ENCODE data around the gene NANP.
"Not testable (repeated sequence)": the region's sequence is repeated elsewhere in the genome, so short reads cannot be mapped to it uniquely, and the experiment has no call there.

Gene NANP, protein sequence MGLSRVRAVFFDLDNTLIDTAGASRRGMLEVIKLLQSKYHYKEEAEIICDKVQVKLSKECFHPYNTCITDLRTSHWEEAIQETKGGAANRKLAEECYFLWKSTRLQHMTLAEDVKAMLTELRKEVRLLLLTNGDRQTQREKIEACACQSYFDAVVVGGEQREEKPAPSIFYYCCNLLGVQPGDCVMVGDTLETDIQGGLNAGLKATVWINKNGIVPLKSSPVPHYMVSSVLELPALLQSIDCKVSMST

DNA sequence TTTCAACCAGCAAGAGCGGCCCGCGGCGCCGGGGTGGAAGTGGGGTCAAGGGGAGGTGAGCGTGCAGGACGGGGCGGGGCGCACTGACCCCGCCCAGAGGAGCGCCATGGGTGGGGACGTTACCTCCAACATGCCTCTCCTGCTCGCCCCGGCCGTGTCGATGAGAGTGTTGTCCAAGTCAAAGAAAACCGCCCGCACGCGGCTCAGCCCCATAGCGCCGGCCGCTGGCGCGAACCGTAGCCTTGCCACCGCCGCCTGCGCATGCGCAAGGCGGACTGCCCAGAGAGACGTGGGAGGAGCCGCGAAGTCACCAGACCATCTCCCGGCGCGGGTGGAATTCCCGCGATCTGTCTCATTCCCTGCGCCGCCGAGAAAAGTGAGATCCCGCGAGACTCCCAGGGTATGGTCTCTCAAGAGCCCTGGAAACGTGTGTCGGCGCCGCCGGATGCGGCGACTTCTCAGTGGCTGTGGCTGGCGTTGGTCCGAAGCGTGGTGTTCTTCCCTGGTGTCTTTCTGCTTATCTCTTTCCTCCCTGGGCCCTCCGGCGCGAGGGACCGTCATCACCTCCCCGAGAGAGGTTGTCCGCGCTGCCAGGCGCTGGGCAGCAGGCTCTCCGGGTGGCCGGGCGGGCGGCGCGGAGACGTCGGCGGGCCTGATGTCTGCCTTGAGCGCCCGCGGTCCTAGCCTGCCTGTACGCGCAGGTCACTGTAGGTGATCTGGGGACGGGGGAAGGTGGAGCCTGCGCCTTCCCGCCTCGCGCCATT is at the start of gene NANP:
NANP (minus strand) TSS at position 279 of the 764 bp plus-strand sequence; CDS start at position 213, 66 bp downstream.
- Histone ChIP-seq H3K27me3 (ENCODE audit: insufficient read depth, low read length) (no peaks in the 10 kb centered on the region), H2AFZ (ENCODE audit: low read length, unreplicated experiment) (peak within 1 kb of the TSS; percentile 95), H3K4me3 (ENCODE audit: low read depth, low read length) (peak within 1 kb of the TSS; percentile 100), H3K27ac (ENCODE audit: low read depth, low read length) (peak within 1 kb of the TSS; percentile 95), H3K36me3 (ENCODE audit: insufficient read depth, low read length) (no peaks in the 10 kb centered on the region), H3K4me1 (ENCODE audit: control insufficient read depth, insufficient read depth, low read length, unreplicated experiment) (peaks cover 15% of the 10 kb centered on the region), H3K79me2 (ENCODE audit: control insufficient read depth, insufficient read depth, low read length, unreplicated experiment) (peaks cover 69% of the 10 kb centered on the region)

DNA sequence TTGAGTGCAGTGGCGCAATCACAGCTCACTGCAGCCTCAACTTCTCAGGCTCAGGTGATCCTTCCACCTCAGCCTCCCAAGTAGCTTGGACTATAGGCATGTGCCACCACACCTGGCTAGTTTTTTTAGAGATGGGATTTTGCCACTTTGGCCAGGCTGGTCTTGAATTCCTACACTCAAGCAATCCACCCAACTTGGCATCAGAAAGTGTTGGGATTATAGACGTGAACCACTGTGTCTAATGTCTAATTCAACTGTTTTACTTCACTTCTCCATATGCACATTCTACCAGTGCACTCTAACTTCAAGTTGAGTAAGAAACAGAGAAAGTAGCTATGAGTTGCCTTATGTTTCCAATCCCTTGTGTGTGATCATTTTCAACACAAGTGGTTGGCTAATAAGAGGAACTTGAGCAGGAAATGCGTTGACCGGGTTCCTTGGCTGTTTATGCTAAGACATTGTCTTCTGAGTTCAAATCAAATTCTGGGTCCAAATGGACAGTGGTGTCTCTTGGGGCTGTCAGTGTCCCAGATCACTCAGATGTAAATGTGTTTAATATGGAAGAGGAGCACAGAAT is 48.9 kb upstream of the NANP start:
- H2AFZ ChIP-seq (ENCODE audit: low read length, unreplicated experiment), result no peak overlapping the region
- H3K4me1 ChIP-seq (ENCODE audit: control insufficient read depth, insufficient read depth, low read length, unreplicated experiment), result peaks cover 21% of the 10 kb centered on the region
- H3K27ac ChIP-seq (ENCODE audit: low read depth, low read length), result no peak overlapping the region
- peaks cover 25% of the 10 kb centered on the region for H3K36me3 ChIP-seq (ENCODE audit: insufficient read depth, low read length)
- no peak overlapping the region for H3K4me3 ChIP-seq (ENCODE audit: low read depth, low read length)
- no peaks in the 10 kb centered on the region for H3K79me2 ChIP-seq (ENCODE audit: control insufficient read depth, insufficient read depth, low read length, unreplicated experiment)
- H3K27me3 ChIP-seq (ENCODE audit: insufficient read depth, low read length), result no peaks in the 10 kb centered on the region

DNA sequence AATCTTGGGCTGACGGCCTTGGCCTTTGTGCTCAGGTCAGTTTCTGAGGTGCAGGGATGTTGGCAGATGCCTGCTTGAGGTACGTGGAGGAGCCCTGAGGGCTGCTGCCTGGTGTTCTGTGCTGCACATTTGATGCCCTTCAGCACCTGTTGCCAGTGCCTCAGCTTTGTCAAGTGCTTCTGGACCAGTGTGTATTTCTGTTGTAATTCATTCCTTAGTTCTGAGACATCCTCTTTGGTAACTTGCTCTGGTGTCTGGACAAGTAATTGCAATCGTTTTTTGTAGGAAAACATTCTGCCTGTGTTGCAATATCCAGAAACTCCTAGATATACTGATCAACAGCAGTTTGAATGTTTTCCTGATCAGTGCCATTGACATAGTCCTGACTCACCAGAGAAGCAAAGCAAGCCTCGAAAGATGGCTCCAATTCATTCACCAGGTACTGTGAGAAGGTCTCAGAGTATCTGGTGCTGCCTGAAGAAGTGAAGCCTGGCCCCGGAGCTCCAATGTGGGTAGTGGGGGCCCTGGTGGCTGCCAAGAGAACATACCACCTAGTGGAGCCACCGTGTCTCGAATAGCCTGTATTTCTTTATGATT is 46.1 kb upstream of the NANP start:
- no peaks in the 10 kb centered on the region for H3K27me3 ChIP-seq (ENCODE audit: insufficient read depth, low read length)
- H3K4me1 ChIP-seq (ENCODE audit: control insufficient read depth, insufficient read depth, low read length, unreplicated experiment), result peaks cover 10% of the 10 kb centered on the region
- no peak overlapping the region for H3K4me3 ChIP-seq (ENCODE audit: low read depth, low read length)
- peaks cover 11% of the 10 kb centered on the region for H3K36me3 ChIP-seq (ENCODE audit: insufficient read depth, low read length)
- no peaks in the 10 kb centered on the region for H3K79me2 ChIP-seq (ENCODE audit: control insufficient read depth, insufficient read depth, low read length, unreplicated experiment)
- H2AFZ ChIP-seq (ENCODE audit: low read length, unreplicated experiment), result no peak overlapping the region
- peak overlapping the region; percentile 32 for H3K27ac ChIP-seq (ENCODE audit: low read depth, low read length)

DNA sequence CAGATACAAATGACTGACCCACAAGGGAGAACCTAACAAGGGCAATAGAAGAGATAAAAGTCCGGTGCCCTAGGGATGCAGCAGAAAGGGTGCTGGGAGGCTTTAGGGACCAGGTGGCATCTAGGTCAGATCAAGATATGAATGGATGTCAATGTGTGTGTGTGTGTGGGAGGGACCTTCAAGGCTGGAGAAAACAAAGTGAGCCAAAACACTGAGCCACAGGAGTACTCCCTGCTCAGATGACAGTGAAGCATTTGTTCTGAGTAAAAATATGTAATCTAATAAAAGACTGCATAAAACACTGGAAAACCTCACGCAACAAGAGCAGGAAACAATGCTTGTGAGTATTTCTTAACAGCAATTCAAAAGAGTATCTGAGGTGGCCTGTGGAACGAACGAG is 44.6 kb upstream of the NANP start:
- H2AFZ ChIP-seq (ENCODE audit: low read length, unreplicated experiment), result no peak overlapping the region
- H3K36me3 ChIP-seq (ENCODE audit: insufficient read depth, low read length), result peaks cover 8% of the 10 kb centered on the region; the same call in 1 of the 2 replicates
- H3K4me3 ChIP-seq (ENCODE audit: low read depth, low read length), result no peak overlapping the region
- no peaks in the 10 kb centered on the region for H3K79me2 ChIP-seq (ENCODE audit: control insufficient read depth, insufficient read depth, low read length, unreplicated experiment)
- H3K27me3 ChIP-seq (ENCODE audit: insufficient read depth, low read length), result no peaks in the 10 kb centered on the region
- H3K27ac ChIP-seq (ENCODE audit: low read depth, low read length), result no peak overlapping the region
- peaks cover 10% of the 10 kb centered on the region for H3K4me1 ChIP-seq (ENCODE audit: control insufficient read depth, insufficient read depth, low read length, unreplicated experiment)

DNA sequence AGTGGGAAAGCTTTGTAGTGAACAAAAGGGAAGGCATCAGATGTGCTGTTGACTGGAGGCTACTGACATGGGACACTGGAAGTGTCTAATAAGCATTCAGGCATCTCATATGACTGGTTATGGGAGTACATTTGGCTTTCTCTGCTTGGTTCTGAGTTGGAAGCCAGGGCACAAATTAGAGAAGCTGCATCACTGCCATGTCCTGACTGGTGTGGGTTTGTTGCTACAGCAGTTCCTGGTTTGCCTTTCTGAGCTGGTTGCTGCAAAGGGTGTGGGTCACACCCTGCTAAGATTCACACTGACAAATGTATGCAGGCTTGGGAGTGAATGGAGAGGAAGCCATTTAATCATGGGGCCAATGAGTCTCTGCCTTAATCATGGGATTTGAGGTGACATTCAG is 36.2 kb upstream of the NANP start:
- Histone ChIP-seq H3K27ac (ENCODE audit: low read depth, low read length) (no peak overlapping the region), H2AFZ (ENCODE audit: low read length, unreplicated experiment) (no peak overlapping the region), H3K27me3 (ENCODE audit: insufficient read depth, low read length) (no peaks in the 10 kb centered on the region), H3K4me3 (ENCODE audit: low read depth, low read length) (no peak overlapping the region), H3K79me2 (ENCODE audit: control insufficient read depth, insufficient read depth, low read length, unreplicated experiment) (no peaks in the 10 kb centered on the region), H3K4me1 (ENCODE audit: control insufficient read depth, insufficient read depth, low read length, unreplicated experiment) (no peaks in the 10 kb centered on the region), H3K36me3 (ENCODE audit: insufficient read depth, low read length) (no peaks in the 10 kb centered on the region)

GRCh38 chr20:25654487-25654886 is 30.7 kb upstream of the NANP start:
- no peak overlapping the region for H3K27ac ChIP-seq (ENCODE audit: low read depth, low read length)

GRCh38 chr20:25652866-25653265 is 29.1 kb upstream of the NANP start:
- H3K4me3 ChIP-seq (ENCODE audit: low read depth, low read length); H3K36me3 ChIP-seq (ENCODE audit: insufficient read depth, low read length); H3K27me3 ChIP-seq (ENCODE audit: insufficient read depth, low read length); H3K4me1 ChIP-seq (ENCODE audit: control insufficient read depth, insufficient read depth, low read length, unreplicated experiment); H2AFZ ChIP-seq (ENCODE audit: low read length, unreplicated experiment); H3K27ac ChIP-seq (ENCODE audit: low read depth, low read length); H3K79me2 ChIP-seq (ENCODE audit: control insufficient read depth, insufficient read depth, low read length, unreplicated experiment): not testable (repeated sequence)

More at GRCh38 chr20:25654487-25654886, 30.7 kb upstream of the NANP start:
- Histone ChIP-seq H2AFZ (ENCODE audit: low read length, unreplicated experiment) (no peak overlapping the region), H3K4me3 (ENCODE audit: low read depth, low read length) (no peak overlapping the region), H3K36me3 (ENCODE audit: insufficient read depth, low read length) (no peaks in the 10 kb centered on the region; the same call in 1 of the 2 replicates), H3K4me1 (ENCODE audit: control insufficient read depth, insufficient read depth, low read length, unreplicated experiment) (no peaks in the 10 kb centered on the region), H3K27me3 (ENCODE audit: insufficient read depth, low read length) (no peaks in the 10 kb centered on the region), H3K79me2 (ENCODE audit: control insufficient read depth, insufficient read depth, low read length, unreplicated experiment) (no peaks in the 10 kb centered on the region)

DNA sequence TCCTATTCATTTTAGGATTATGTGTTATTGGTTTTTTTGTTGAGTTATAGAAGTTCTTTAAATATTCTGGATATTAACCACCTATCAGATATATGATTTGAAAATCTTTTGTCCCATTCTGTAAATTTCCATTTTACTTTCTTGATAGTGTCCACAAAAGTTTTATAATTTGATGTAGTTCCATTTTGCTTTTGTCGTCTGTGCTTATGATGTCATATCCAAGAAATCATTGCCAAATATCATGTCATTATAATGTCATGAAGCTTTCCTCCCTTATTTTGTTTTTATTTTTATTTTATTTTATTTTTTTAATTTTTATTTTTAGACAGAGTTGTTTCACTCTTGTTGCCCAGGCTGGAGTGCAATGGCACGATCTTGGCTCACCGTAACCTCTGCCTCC is 21.0 kb upstream of the NANP start:
- no peak overlapping the region for H3K27ac ChIP-seq (ENCODE audit: low read depth, low read length)
- no peak overlapping the region for H3K4me3 ChIP-seq (ENCODE audit: low read depth, low read length)
- H2AFZ ChIP-seq (ENCODE audit: low read length, unreplicated experiment), result no peak overlapping the region
- no peaks in the 10 kb centered on the region for H3K4me1 ChIP-seq (ENCODE audit: control insufficient read depth, insufficient read depth, low read length, unreplicated experiment)
- H3K36me3 ChIP-seq (ENCODE audit: insufficient read depth, low read length), result peaks cover 16% of the 10 kb centered on the region
- H3K79me2 ChIP-seq (ENCODE audit: control insufficient read depth, insufficient read depth, low read length, unreplicated experiment), result no peaks in the 10 kb centered on the region
- H3K27me3 ChIP-seq (ENCODE audit: insufficient read depth, low read length), result no peaks in the 10 kb centered on the region

DNA sequence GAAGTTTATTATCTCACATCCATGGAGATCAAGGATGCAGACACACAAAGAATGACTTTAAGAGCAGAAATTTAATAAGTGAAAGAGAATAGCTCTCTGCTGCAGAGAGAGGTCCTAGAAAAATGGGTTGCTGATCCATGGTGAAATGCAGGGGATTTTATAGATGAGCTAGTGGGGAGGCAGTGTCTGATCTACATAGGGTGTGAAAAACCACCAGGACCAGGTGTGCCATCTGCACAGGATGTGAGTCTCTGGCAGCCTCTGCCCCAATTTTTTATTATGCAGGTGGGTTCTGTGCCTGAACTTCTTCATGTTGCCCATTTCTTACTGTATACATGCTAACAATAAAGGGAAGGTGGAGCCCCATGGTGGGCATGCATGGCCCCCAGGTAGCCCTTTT is 19.9 kb upstream of the NANP start:
- Histone ChIP-seq H3K4me1 (ENCODE audit: control insufficient read depth, insufficient read depth, low read length, unreplicated experiment) (no peaks in the 10 kb centered on the region), H3K79me2 (ENCODE audit: control insufficient read depth, insufficient read depth, low read length, unreplicated experiment) (no peaks in the 10 kb centered on the region), H3K4me3 (ENCODE audit: low read depth, low read length) (no peak overlapping the region), H3K36me3 (ENCODE audit: insufficient read depth, low read length) (peaks cover 16% of the 10 kb centered on the region), H2AFZ (ENCODE audit: low read length, unreplicated experiment) (no peak overlapping the region), H3K27me3 (ENCODE audit: insufficient read depth, low read length) (no peaks in the 10 kb centered on the region), H3K27ac (ENCODE audit: low read depth, low read length) (no peak overlapping the region)

DNA sequence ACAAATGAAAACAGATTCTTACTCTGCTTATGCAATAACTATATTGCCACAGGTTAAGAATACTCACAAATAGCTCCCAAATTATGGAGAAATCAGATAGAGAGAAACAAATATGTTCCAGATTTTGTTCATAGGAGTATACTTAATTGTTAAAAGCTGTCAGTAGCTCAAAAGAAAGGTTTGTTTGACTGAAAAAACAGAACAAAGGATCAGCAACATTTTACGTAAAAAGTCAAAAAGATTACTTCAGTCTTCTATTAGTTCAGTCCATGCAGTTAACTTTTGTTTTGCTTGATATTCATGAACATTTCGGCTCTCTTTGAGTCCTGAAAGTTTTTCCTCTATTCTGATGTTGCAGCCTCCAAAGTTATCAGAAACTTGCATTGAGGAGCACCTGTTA is 13.4 kb upstream of the NANP start:
- Histone ChIP-seq H3K79me2 (ENCODE audit: control insufficient read depth, insufficient read depth, low read length, unreplicated experiment) (no peaks in the 10 kb centered on the region), H2AFZ (ENCODE audit: low read length, unreplicated experiment) (no peak overlapping the region), H3K36me3 (ENCODE audit: insufficient read depth, low read length) (peaks cover 33% of the 10 kb centered on the region), H3K4me1 (ENCODE audit: control insufficient read depth, insufficient read depth, low read length, unreplicated experiment) (no peaks in the 10 kb centered on the region), H3K27ac (ENCODE audit: low read depth, low read length) (no peak overlapping the region), H3K4me3 (ENCODE audit: low read depth, low read length) (no peak overlapping the region), H3K27me3 (ENCODE audit: insufficient read depth, low read length) (no peaks in the 10 kb centered on the region)
